ENCODE results near the gene OR2W1.

DNA sequence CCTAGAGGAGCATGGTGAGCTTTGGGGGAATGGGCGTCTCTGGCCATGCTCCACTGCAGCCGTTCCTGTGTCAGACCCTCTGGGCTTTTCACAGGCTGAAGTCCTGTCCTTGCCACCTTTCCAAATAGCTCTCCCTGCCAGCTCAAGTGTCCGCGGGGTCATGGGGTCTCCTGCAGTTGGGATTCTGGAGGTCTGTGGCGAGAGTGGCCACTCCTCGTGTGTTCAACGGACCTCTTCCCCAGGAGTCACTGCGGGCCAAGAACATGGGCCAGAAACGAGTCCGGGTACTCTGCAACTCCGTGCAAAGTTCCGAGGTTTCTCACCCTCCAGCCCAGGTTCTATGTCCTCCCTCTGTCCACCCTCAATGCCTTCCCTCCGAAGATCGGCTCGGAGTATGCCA, 37.5 kb upstream of the OR2W1 start:
- TF ChIP-seq, protein P1, sequence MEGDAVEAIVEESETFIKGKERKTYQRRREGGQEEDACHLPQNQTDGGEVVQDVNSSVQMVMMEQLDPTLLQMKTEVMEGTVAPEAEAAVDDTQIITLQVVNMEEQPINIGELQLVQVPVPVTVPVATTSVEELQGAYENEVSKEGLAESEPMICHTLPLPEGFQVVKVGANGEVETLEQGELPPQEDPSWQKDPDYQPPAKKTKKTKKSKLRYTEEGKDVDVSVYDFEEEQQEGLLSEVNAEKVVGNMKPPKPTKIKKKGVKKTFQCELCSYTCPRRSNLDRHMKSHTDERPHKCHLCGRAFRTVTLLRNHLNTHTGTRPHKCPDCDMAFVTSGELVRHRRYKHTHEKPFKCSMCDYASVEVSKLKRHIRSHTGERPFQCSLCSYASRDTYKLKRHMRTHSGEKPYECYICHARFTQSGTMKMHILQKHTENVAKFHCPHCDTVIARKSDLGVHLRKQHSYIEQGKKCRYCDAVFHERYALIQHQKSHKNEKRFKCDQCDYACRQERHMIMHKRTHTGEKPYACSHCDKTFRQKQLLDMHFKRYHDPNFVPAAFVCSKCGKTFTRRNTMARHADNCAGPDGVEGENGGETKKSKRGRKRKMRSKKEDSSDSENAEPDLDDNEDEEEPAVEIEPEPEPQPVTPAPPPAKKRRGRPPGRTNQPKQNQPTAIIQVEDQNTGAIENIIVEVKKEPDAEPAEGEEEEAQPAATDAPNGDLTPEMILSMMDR (IDR thresholded peaks at IDR 0.05) = no peak
- TF ChIP-seq POLR2A (IDR thresholded peaks at IDR 0.05) = no peak
